Measurements from ENCODE around the gene TRDMT1. TPM values are rescaled to one million over a fixed set of nuclear protein-coding genes. Genes with fewer than 3 reads are reported as not detected.

The TRDMT1 gene
- total RNA-seq, 1 donor from 2014 or later = 35.6 TPM

DNA sequence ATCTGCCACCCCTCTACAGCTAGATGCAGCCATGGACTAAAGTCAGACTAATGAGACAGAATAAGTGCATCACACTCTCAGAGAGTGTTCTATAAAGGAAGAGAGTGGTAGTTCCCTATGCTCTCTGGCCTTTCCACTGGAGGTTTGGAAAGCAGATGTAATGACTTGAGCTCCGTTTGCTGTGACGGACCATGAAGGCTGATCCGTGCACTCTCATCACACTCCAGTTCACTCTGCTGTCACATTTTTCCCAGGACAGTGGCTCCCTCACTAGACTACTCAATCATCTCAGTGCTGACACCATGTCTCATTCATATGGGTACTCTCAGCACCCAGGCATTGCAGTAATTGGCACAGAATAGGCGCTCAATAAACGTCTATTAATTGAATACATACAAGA lies 20.4 kb downstream of the TRDMT1 start:
- peaks cover 11% of the 10 kb centered on the region for H3K79me2 ChIP-seq (ENCODE audit: low read depth)
- H3K4me3 ChIP-seq = no peak overlapping the region
- H3K4me2 ChIP-seq = no peak overlapping the region
- no peaks in the 10 kb centered on the region for H3K27me3 ChIP-seq
- no peak overlapping the region for H3K27ac Mint-ChIP-seq
- H3K36me3 ChIP-seq = no peaks in the 10 kb centered on the region
- no peaks in the 10 kb centered on the region for H4K20me1 ChIP-seq (ENCODE audit: low read depth)
- peaks cover 9% of the 10 kb centered on the region for H3K4me1 Mint-ChIP-seq
- H3K9me3 Mint-ChIP-seq = no peaks in the 10 kb centered on the region
- H3K9ac ChIP-seq = no peak overlapping the region
- TF ChIP-seq EZH2phosphoT487 (IDR thresholded peaks at IDR 0.05) (no peak), EZH2 (IDR thresholded peaks at IDR 0.05) (no peak)
- TF ChIP-seq, protein P1, sequence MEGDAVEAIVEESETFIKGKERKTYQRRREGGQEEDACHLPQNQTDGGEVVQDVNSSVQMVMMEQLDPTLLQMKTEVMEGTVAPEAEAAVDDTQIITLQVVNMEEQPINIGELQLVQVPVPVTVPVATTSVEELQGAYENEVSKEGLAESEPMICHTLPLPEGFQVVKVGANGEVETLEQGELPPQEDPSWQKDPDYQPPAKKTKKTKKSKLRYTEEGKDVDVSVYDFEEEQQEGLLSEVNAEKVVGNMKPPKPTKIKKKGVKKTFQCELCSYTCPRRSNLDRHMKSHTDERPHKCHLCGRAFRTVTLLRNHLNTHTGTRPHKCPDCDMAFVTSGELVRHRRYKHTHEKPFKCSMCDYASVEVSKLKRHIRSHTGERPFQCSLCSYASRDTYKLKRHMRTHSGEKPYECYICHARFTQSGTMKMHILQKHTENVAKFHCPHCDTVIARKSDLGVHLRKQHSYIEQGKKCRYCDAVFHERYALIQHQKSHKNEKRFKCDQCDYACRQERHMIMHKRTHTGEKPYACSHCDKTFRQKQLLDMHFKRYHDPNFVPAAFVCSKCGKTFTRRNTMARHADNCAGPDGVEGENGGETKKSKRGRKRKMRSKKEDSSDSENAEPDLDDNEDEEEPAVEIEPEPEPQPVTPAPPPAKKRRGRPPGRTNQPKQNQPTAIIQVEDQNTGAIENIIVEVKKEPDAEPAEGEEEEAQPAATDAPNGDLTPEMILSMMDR (IDR thresholded peaks at IDR 0.05) = no peak
- H3K9me3 ChIP-seq (ENCODE audit: low read depth) = no peaks in the 10 kb centered on the region
- no peaks in the 10 kb centered on the region for H3K36me3 Mint-ChIP-seq
- H3K27me3 Mint-ChIP-seq (ENCODE audit: insufficient read depth, low read depth) = no peaks in the 10 kb centered on the region
- peaks cover under 1% of the 10 kb centered on the region for H3K4me1 ChIP-seq
- H3K4me3 Mint-ChIP-seq = no peak overlapping the region
- H3F3A ChIP-seq (ENCODE audit: low read depth) = peaks cover under 1% of the 10 kb centered on the region
- H2AFZ ChIP-seq (replicated peaks) = no peak overlapping the region
- no peak for DNase-seq (ENCODE audit: low spot score)
- H3K27ac ChIP-seq = no peak overlapping the region

- Histone ChIP-seq H3K27ac (no peak overlapping the region), H3K4me3 (no peak overlapping the region), H3K9me3 (ENCODE audit: low read depth) (no peaks in the 10 kb centered on the region), H3K9ac (no peak overlapping the region), H4K20me1 (ENCODE audit: low read depth) (no peaks in the 10 kb centered on the region), H2AFZ (replicated peaks) (no peak overlapping the region), H3K4me2 (no peak overlapping the region), H3K4me1 (peaks cover 12% of the 10 kb centered on the region), H3K79me2 (ENCODE audit: low read depth) (peaks cover 8% of the 10 kb centered on the region), H3K27me3 (no peaks in the 10 kb centered on the region), H3K36me3 (no peaks in the 10 kb centered on the region), H3F3A (ENCODE audit: low read depth) (peaks cover 7% of the 10 kb centered on the region)
- peaks cover 2% of the 10 kb centered on the region for H3K36me3 Mint-ChIP-seq
- TF ChIP-seq EZH2 (IDR thresholded peaks at IDR 0.05) (no peak), EZH2phosphoT487 (IDR thresholded peaks at IDR 0.05) (no peak)
- TF ChIP-seq, protein P1 (IDR thresholded peaks at IDR 0.05) = no peak
- H3K27me3 Mint-ChIP-seq (ENCODE audit: insufficient read depth, low read depth) = no peaks in the 10 kb centered on the region
- peaks cover 26% of the 10 kb centered on the region for H3K4me1 Mint-ChIP-seq
- no peaks in the 10 kb centered on the region for H3K9me3 Mint-ChIP-seq
- H3K4me3 Mint-ChIP-seq = no peak overlapping the region
- DNase-seq (ENCODE audit: low spot score) = no peak
- no peak overlapping the region for H3K27ac Mint-ChIP-seq
Measured at GRCh38 chr10:17179002-17179401, 22.5 kb downstream of the TRDMT1 start.

DNA sequence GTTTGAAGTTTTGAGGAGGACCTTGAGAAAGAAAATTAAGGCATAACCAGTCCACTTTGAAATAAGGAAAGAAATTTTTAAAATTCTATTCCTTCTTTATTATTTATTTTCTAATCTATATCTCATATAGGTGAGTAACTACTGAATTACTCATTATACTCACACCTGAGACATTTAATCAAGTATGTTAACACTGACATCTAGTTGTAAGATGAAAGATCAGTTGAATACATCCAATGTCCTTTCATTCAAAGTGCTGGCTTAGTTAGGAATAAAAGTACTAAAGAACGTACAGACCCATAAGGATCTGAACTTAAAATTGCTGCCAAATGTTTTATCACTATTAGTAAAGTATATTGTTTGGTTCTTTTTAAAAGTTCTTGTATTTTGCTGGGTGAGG lies 23.5 kb downstream of the TRDMT1 start:
- TF ChIP-seq, protein P1 (IDR thresholded peaks at IDR 0.05) = no peak
- TF ChIP-seq EZH2 (IDR thresholded peaks at IDR 0.05) (no peak), EZH2phosphoT487 (IDR thresholded peaks at IDR 0.05) (no peak)
- no peaks in the 10 kb centered on the region for H4K20me1 ChIP-seq (ENCODE audit: low read depth)
- no peaks in the 10 kb centered on the region for H3K9me3 Mint-ChIP-seq

More for the DNA sequence above, 23.5 kb downstream of the TRDMT1 start:
- Histone ChIP-seq H3K9ac (no peak overlapping the region), H3K27me3 (no peaks in the 10 kb centered on the region), H2AFZ (replicated peaks) (no peak overlapping the region), H3K27ac (no peak overlapping the region), H3K4me2 (no peak overlapping the region), H3K4me1 (peaks cover 12% of the 10 kb centered on the region), H3K79me2 (ENCODE audit: low read depth) (no peaks in the 10 kb centered on the region), H3F3A (ENCODE audit: low read depth) (peaks cover 7% of the 10 kb centered on the region), H3K4me3 (no peak overlapping the region), H3K36me3 (no peaks in the 10 kb centered on the region), H3K9me3 (ENCODE audit: low read depth) (no peaks in the 10 kb centered on the region)
- H3K4me1 Mint-ChIP-seq = peaks cover 26% of the 10 kb centered on the region
- no peak overlapping the region for H3K27ac Mint-ChIP-seq
- H3K36me3 Mint-ChIP-seq = peaks cover 6% of the 10 kb centered on the region
- DNase-seq (ENCODE audit: low spot score) = no peak
- H3K27me3 Mint-ChIP-seq (ENCODE audit: insufficient read depth, low read depth) = no peaks in the 10 kb centered on the region
- no peak overlapping the region for H3K4me3 Mint-ChIP-seq

Measured in neural progenitor cell (in vitro differentiated cells).